ENCODE results near the gene HECTD1. TPM values are rescaled to one million over a fixed set of nuclear protein-coding genes. Genes with fewer than 3 reads are reported as not detected.
A peak's percentile ranks its signal among the peaks of the same experiment; 100 is the strongest.
"Not testable (repeated sequence)": the region's sequence is repeated elsewhere in the genome, so short reads cannot be mapped to it uniquely, and the experiment has no call there.

The HECTD1 gene
- total and polyA plus RNA-seq, 3 experiments from 2014 or later: 33.6 to 112 (median 101) TPM

DNA sequence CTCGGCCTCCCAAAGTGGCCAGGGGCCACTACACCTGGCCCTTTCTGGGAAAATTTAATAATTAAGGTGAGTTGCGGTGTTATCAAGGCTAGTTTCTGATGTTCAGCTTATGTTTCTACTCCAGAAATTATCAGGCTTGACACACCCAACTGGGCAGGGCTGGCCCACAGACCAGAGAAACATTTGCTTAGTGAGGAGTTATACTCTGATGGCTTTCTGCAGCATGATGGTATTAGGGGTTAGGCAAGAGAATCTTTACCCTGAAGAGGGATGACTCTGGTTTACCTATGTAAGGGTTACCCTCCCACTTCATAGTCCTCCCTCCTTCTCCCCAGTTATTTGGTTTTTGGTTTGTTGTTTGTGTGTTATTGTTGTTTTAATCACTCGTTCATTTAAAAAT, 24.5 kb upstream of the HECTD1 start:
- CTCF ChIA-PET: no interaction called here

DNA sequence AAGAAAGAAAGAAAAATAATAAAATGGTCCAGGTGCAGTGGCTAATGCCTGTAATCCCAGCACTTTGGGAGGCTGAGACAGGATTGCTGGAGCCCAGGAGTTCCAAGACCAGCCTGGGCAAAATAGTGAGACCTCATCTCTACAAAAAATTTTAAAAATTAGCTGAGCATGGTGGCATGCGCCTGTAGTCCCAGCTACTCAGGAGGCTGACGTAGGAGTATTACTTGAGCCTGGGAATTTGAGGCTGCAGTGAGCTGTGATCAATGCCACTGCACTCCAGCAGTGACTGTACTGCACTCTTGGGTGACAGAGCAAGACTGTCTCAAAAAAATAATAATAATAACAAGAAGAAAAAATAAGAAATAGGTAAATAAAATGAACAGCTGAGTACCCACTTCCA, 23.7 kb upstream of the HECTD1 start:
- CTCF ChIA-PET: interaction anchor here (1.0 kb wide), 1 partner anchor 22 kb away, joined by 3 read pairs; no protein-coding TSS in a partner anchor
- H3K27me3 Mint-ChIP-seq; H3K4me3 Mint-ChIP-seq; H3K9me3 Mint-ChIP-seq; H3K4me1 Mint-ChIP-seq; H3K27me3 ChIP-seq (ENCODE audit: insufficient read depth, low read length, poor library complexity, severe bottlenecking); H3K36me3 Mint-ChIP-seq; H3K4me3 ChIP-seq (ENCODE audit: low read length); POLR2A ChIA-PET; H3K27ac Mint-ChIP-seq; H3K9me3 ChIP-seq (ENCODE audit: low read length); H3K36me3 ChIP-seq (ENCODE audit: insufficient read depth, low read length); H3K4me1 ChIP-seq (ENCODE audit: insufficient read depth, low read length); H3K27ac ChIP-seq (ENCODE audit: low read depth, low read length); DNase-seq: not testable (repeated sequence)

More for the DNA sequence above, 24.5 kb upstream of the HECTD1 start:
- Mint-ChIP-seq H3K4me3 (no peak overlapping the region), H3K27me3 (peaks cover 0 to 3% of the 10 kb centered on the region in 2 donors), H3K4me1 (no peaks in the 10 kb centered on the region), H3K27ac (no peak overlapping the region), H3K9me3 (no peaks in the 10 kb centered on the region), H3K36me3 (no peaks in the 10 kb centered on the region)
- Histone ChIP-seq H3K4me3 (ENCODE audit: low read length) (no peak overlapping the region), H3K9me3 (ENCODE audit: low read length) (no peaks in the 10 kb centered on the region), H3K4me1 (ENCODE audit: insufficient read depth, low read length) (no peaks in the 10 kb centered on the region), H3K27ac (ENCODE audit: low read depth, low read length) (no peak overlapping the region), H3K27me3 (ENCODE audit: insufficient read depth, low read length, poor library complexity, severe bottlenecking) (no peaks in the 10 kb centered on the region), H3K36me3 (ENCODE audit: insufficient read depth, low read length) (no peaks in the 10 kb centered on the region)
- no peak for DNase-seq
- POLR2A ChIA-PET: no interaction called here

DNA sequence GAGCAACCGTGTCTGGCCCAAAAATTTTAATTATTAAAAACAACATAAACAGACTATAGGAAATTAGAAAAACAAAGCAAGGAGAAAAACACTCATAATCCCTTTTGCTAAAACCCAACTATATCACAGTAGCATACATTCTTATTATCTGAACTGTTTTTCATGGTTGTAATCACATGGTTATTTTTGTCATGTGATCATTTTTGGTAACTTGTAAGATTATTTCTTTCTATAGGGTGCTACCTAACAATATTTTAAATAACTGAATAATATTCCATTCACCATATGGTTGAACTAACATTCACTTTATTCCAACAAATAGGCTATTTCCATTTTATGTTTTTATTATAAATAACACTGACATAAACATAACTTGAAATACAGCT, 23.0 kb upstream of the HECTD1 start:
- ChIA-PET CTCF (interaction anchor here (1.0 kb wide), 1 partner anchor 21 kb away, joined by 3 read pairs; no protein-coding TSS in a partner anchor), POLR2A (interaction anchor here (1.3 kb wide), 1 partner anchor 23 kb away, joined by 3 read pairs; the partner anchor contains the start of gene HECTD1)
- Mint-ChIP-seq H3K9me3 (no peaks in the 10 kb centered on the region), H3K4me3 (no peak overlapping the region), H3K27me3 (peaks cover 0 to 3% of the 10 kb centered on the region in 2 donors), H3K27ac (no peak overlapping the region), H3K4me1 (no peaks in the 10 kb centered on the region), H3K36me3 (no peaks in the 10 kb centered on the region)
- H3K4me3 ChIP-seq (ENCODE audit: low read length): no peak overlapping the region
- no peak for DNase-seq
- no peaks in the 10 kb centered on the region for H3K36me3 ChIP-seq (ENCODE audit: insufficient read depth, low read length)
- H3K27me3 ChIP-seq (ENCODE audit: insufficient read depth, low read length, poor library complexity, severe bottlenecking): no peaks in the 10 kb centered on the region
- no peak overlapping the region for H3K27ac ChIP-seq (ENCODE audit: low read depth, low read length)
- H3K4me1 ChIP-seq (ENCODE audit: insufficient read depth, low read length): no peaks in the 10 kb centered on the region
- no peaks in the 10 kb centered on the region for H3K9me3 ChIP-seq (ENCODE audit: low read length)

DNA sequence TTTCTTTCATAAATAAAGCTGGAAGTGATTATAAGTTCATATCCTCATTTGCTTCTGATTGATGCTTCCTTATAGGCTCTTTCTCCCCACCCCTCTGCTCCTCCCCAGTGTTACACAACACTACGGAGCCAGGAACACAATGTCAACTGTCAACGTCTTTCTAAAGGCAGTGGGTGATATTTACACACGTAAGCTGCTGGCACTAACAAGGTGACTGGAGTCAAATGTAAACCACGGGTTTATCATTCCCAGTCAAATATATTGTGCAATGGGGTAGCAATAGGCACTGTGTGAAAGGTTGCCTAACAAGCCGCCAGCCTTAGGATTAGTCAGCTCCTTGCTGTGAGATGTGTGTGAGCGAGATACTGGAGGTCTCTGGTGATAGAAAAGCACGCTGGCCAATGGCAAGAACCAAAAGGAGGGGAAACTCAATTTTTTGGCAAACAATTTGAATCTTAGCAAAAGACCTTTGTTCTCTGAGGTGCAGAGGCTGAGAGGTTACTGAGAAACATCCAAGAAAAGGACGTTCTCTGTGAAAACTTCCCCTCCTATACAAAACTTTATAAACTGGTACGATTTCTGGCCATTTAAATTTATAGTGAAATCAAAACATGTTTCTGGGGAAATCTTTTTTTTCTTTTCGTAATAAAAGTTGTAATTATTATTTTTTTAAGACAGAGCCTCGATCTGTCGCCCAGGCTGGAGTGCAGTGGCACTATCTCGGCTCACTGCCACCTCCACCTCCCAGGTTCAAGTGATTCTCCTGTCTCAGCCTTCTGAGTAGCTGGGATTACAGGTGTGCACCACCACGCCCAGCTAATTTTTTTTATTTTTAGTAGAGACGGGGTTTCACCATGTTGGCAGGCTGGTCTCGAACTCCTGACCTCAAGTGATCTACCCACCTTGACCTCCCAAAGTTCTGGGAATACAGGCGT, 22.3 kb upstream of the HECTD1 start:
- DNase-seq: no peak
- no peak overlapping the region for H3K27ac Mint-ChIP-seq
- no peaks in the 10 kb centered on the region for H3K36me3 Mint-ChIP-seq
- CTCF ChIA-PET: interaction anchor here (1.0 kb wide), 2 partner anchors 20 kb away, joined by 3 to 4 read pairs; no protein-coding TSS in a partner anchor
- H3K4me1 Mint-ChIP-seq: no peaks in the 10 kb centered on the region
- Histone ChIP-seq H3K4me3 (ENCODE audit: low read length) (no peak overlapping the region), H3K36me3 (ENCODE audit: insufficient read depth, low read length) (no peaks in the 10 kb centered on the region), H3K27ac (ENCODE audit: low read depth, low read length) (peak overlapping the region; percentile 4), H3K9me3 (ENCODE audit: low read length) (no peaks in the 10 kb centered on the region), H3K4me1 (ENCODE audit: insufficient read depth, low read length) (no peaks in the 10 kb centered on the region), H3K27me3 (ENCODE audit: insufficient read depth, low read length, poor library complexity, severe bottlenecking) (no peaks in the 10 kb centered on the region)
- no peaks in the 10 kb centered on the region for H3K9me3 Mint-ChIP-seq
- POLR2A ChIA-PET: interaction anchor here (1.3 kb wide), 1 partner anchor 23 kb away, joined by 3 read pairs; the partner anchor contains the start of gene HECTD1
- H3K27me3 Mint-ChIP-seq: peaks cover 0 to 3% of the 10 kb centered on the region in 2 donors
- no peak overlapping the region for H3K4me3 Mint-ChIP-seq

DNA sequence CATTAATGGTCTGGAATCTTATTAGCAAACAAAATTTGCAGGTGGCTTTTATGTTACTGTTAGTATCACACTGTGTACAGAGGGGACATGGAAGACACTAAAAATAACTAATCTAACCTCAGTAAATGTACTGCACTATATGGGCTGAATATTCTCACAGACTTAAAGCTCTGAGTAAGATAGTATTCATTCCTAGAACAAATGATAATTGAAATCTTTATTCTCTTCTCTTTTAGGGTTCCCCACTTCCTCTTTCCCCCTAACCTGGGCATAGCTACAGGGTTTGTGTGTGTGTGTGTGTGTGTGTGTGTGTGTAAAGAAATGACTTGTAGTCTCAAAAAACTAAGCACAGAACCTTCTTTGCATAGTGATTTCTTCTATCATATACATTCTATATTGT, 21.4 kb upstream of the HECTD1 start:
- ChIA-PET CTCF (interaction anchor here (1.0 kb wide), 1 partner anchor 20 kb away, joined by 4 read pairs; no protein-coding TSS in a partner anchor), POLR2A (no interaction called here)
- no peak for DNase-seq
- H3K27ac ChIP-seq (ENCODE audit: low read depth, low read length): no peak overlapping the region
- Mint-ChIP-seq H3K36me3 (no peaks in the 10 kb centered on the region), H3K4me3 (no peak overlapping the region), H3K4me1 (no peaks in the 10 kb centered on the region), H3K27ac (peak overlapping the region in 1 of 8 donors; percentile 26), H3K9me3 (peaks cover 0 to 2% (median 0%) of the 10 kb centered on the region in 5 donors), H3K27me3 (peaks cover 0 to 3% of the 10 kb centered on the region in 2 donors)
- H3K4me3 ChIP-seq (ENCODE audit: low read length): no peak overlapping the region
- H3K36me3 ChIP-seq (ENCODE audit: insufficient read depth, low read length): no peaks in the 10 kb centered on the region
- H3K4me1 ChIP-seq (ENCODE audit: insufficient read depth, low read length): no peaks in the 10 kb centered on the region
- H3K27me3 ChIP-seq (ENCODE audit: insufficient read depth, low read length, poor library complexity, severe bottlenecking): no peaks in the 10 kb centered on the region
- H3K9me3 ChIP-seq (ENCODE audit: low read length): no peaks in the 10 kb centered on the region

DNA sequence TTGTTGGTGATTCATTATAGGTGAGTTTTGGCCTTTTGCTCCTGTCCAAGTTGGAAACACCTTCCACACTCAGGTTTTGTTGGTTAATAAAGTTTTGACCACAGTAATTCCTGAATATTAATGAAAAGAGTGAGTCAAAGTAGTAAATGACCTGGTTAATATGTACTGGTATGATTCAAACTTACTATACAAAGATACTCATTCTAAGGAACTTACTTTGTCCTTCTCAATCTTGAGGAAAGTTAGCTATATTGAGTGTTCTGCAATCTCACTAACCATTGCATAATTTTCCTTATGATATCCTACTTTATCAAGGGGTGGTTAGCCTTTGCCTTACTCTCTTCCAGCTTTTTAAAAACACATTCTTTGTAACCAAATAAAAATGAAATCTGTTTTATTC, 20.9 kb upstream of the HECTD1 start:
- peaks cover 0 to 3% of the 10 kb centered on the region in 2 donors for H3K27me3 Mint-ChIP-seq
- no peaks in the 10 kb centered on the region for H3K36me3 ChIP-seq (ENCODE audit: insufficient read depth, low read length)
- no peak overlapping the region for H3K4me3 Mint-ChIP-seq
- CTCF ChIA-PET: interaction anchor here (1.0 kb wide), 1 partner anchor 19 kb away, joined by 4 read pairs; no protein-coding TSS in a partner anchor
- no peak overlapping the region for H3K4me3 ChIP-seq (ENCODE audit: low read length)
- peaks cover 0 to 2% (median 0%) of the 10 kb centered on the region in 5 donors for H3K9me3 Mint-ChIP-seq
- no peak for DNase-seq
- no peaks in the 10 kb centered on the region for H3K4me1 Mint-ChIP-seq
- no peaks in the 10 kb centered on the region for H3K36me3 Mint-ChIP-seq
- H3K4me1 ChIP-seq (ENCODE audit: insufficient read depth, low read length): no peaks in the 10 kb centered on the region
- H3K9me3 ChIP-seq (ENCODE audit: low read length): no peaks in the 10 kb centered on the region
- H3K27ac Mint-ChIP-seq: no peak overlapping the region
- no peak overlapping the region for H3K27ac ChIP-seq (ENCODE audit: low read depth, low read length)
- POLR2A ChIA-PET: no interaction called here
- no peaks in the 10 kb centered on the region for H3K27me3 ChIP-seq (ENCODE audit: insufficient read depth, low read length, poor library complexity, severe bottlenecking)

DNA sequence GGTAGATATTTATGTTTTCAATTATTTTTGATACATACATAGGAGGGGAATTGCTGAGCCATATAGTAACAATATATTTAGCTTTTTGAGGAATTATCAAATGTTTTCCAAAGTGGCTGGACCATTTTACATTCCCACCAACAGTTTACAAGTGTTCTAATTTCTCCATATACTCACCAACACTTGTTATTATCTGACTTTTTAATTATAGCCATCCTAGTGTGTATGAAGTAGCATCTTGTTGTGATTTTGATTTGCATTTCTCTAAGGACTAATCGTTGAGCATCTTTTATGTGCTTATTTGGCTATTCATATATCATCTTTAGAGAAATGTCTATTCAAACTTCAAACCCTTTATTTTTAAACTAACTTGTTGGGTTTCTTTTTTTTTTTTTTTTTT, 17.2 kb upstream of the HECTD1 start:
- Histone ChIP-seq H3K36me3 (ENCODE audit: insufficient read depth, low read length) (no peaks in the 10 kb centered on the region), H3K9me3 (ENCODE audit: low read length) (no peaks in the 10 kb centered on the region), H3K4me1 (ENCODE audit: insufficient read depth, low read length) (no peaks in the 10 kb centered on the region), H3K4me3 (ENCODE audit: low read length) (no peak overlapping the region), H3K27me3 (ENCODE audit: insufficient read depth, low read length, poor library complexity, severe bottlenecking) (no peaks in the 10 kb centered on the region), H3K27ac (ENCODE audit: low read depth, low read length) (no peak overlapping the region)
- Mint-ChIP-seq H3K4me3 (no peak overlapping the region), H3K9me3 (peaks cover 0 to 2% (median 0%) of the 10 kb centered on the region in 5 donors), H3K36me3 (no peaks in the 10 kb centered on the region), H3K27ac (no peak overlapping the region), H3K4me1 (no peaks in the 10 kb centered on the region), H3K27me3 (no peaks in the 10 kb centered on the region)
- DNase-seq: no peak
- CTCF ChIA-PET: interaction anchor here (1.5 kb wide), 1 partner anchor 17 kb away, joined by 5 read pairs; the partner anchor contains the start of gene HECTD1
- POLR2A ChIA-PET: no interaction called here

DNA sequence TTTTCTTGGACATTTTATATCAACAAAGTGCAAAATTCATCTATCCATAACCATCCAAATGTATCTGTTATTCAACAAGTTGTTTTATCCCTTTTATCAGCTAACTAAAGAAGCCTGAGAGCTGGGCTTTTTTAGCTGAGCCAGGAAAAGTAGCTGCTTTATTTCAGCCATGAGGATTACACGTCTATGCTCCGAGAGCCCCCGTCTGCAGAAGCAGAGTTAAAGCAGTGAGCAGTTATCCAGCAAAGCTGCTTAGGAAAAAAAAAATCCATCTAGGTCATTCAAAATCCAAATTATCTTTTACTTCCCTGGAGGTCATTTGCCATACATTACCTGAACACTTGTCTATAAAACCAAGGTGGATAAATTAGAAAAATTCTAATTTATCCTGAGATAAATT, 15.7 kb upstream of the HECTD1 start:
- H3K9me3 Mint-ChIP-seq: peaks cover 0 to 2% (median 0%) of the 10 kb centered on the region in 5 donors
- H3K27ac Mint-ChIP-seq: no peak overlapping the region
- ChIA-PET POLR2A (no interaction called here), CTCF (interaction anchor here (1.0 kb wide), 1 partner anchor 16 kb away, joined by 4 read pairs; the partner anchor contains the start of gene HECTD1)
- Histone ChIP-seq H3K9me3 (ENCODE audit: low read length) (no peaks in the 10 kb centered on the region), H3K27ac (ENCODE audit: low read depth, low read length) (no peak overlapping the region), H3K4me1 (ENCODE audit: insufficient read depth, low read length) (no peaks in the 10 kb centered on the region), H3K4me3 (ENCODE audit: low read length) (no peak overlapping the region), H3K27me3 (ENCODE audit: insufficient read depth, low read length, poor library complexity, severe bottlenecking) (no peaks in the 10 kb centered on the region), H3K36me3 (ENCODE audit: insufficient read depth, low read length) (no peaks in the 10 kb centered on the region)
- no peaks in the 10 kb centered on the region for H3K36me3 Mint-ChIP-seq
- H3K4me1 Mint-ChIP-seq: no peaks in the 10 kb centered on the region
- no peak overlapping the region for H3K4me3 Mint-ChIP-seq
- no peaks in the 10 kb centered on the region for H3K27me3 Mint-ChIP-seq
- DNase-seq: no peak
